Kidney epithelial cell (primary cell): ENCODE results near the gene AP3D1. TPM values are rescaled to one million over a fixed set of nuclear protein-coding genes. Genes with fewer than 3 reads are reported as not detected.

ENCODE experiments used
- DNase-seq: peaks from one replicate; pipeline ENCODE4 v3.0.0-alpha.2; 2010; ENCODE audit warnings: low read depth
- H3K27me3 ChIP-seq: 2 replicates; pipeline ENCODE4 v1.6.0; 2011; ENCODE audit warnings: low read length; ENCODE audit not compliant: control insufficient read depth, insufficient read depth
- H3K36me3 ChIP-seq: 2 replicates; pipeline ENCODE4 v1.5.1; 2011; ENCODE audit warnings: low read length; ENCODE audit not compliant: control insufficient read depth, insufficient read depth
- H3K4me3 ChIP-seq: 2 replicates; pipeline ENCODE4 v1.5.1; 2011; ENCODE audit warnings: low read depth, mild to moderate bottlenecking, control low read depth, low read length
- total RNA-seq: library from RNA; depleted of rRNA; stranded (reverse); fragments of >200 nt; gene quantifications from 2 replicates; pipeline ENCODE4 v1.2.3, GENCODE V29; 2015
- TF ChIP-seq, protein P1 (sequence below): IDR thresholded peaks from 2 replicates; pipeline ENCODE4 v1.5.1; 2011; ENCODE audit warnings: mild to moderate bottlenecking, moderate library complexity, low read length, control low read depth, inconsistent platforms; ENCODE audit not compliant: insufficient read depth, poor library complexity, severe bottlenecking

The AP3D1 gene
- total RNA-seq, 1 donor from 2014 or later = 178 TPM

DNA sequence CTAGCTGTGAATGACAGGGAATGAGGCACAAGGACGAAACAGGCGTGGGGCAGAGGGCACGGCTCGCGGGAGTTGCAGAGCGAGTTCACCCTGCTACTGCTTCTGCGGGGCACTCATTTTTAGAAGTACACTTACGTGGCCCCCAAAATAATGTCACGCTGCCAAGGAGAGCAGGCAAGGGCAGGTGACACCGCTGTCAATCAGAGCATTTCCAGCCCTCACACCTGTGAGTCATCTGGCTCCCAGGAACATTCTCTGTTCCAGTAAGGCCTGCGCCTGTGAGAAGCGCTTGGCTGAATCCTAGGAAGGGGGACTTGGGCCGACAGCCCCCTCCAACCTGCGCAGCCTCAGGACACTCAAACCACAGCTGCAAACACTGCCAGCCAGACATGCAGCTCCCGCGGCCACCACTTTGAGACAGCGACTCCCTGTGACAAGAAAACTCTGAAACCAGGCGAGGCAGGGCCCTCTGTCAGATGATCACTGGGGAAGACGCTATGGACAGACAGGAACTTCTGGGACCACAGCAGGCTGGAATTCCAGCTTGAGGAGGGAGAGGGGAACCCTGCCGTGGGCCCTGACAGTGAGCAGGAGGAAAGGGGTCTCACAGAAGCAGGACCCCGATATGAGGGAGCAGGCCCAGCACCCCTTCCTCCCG, 25.1 kb upstream of the AP3D1 start:
- no peaks in the 10 kb centered on the region for H3K36me3 ChIP-seq
- no peak overlapping the region for H3K4me3 ChIP-seq
- TF ChIP-seq, protein P1, sequence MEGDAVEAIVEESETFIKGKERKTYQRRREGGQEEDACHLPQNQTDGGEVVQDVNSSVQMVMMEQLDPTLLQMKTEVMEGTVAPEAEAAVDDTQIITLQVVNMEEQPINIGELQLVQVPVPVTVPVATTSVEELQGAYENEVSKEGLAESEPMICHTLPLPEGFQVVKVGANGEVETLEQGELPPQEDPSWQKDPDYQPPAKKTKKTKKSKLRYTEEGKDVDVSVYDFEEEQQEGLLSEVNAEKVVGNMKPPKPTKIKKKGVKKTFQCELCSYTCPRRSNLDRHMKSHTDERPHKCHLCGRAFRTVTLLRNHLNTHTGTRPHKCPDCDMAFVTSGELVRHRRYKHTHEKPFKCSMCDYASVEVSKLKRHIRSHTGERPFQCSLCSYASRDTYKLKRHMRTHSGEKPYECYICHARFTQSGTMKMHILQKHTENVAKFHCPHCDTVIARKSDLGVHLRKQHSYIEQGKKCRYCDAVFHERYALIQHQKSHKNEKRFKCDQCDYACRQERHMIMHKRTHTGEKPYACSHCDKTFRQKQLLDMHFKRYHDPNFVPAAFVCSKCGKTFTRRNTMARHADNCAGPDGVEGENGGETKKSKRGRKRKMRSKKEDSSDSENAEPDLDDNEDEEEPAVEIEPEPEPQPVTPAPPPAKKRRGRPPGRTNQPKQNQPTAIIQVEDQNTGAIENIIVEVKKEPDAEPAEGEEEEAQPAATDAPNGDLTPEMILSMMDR = no peak
- DNase-seq = no peak
- no peaks in the 10 kb centered on the region for H3K27me3 ChIP-seq

- Histone ChIP-seq H3K36me3 (no peaks in the 10 kb centered on the region), H3K27me3 (no peaks in the 10 kb centered on the region), H3K4me3 (no peak overlapping the region)
- no peak for DNase-seq
- TF ChIP-seq, protein P1 = no peak
Measured at GRCh38 chr19:2175742-2176141, 24.4 kb upstream of the AP3D1 start.

DNA sequence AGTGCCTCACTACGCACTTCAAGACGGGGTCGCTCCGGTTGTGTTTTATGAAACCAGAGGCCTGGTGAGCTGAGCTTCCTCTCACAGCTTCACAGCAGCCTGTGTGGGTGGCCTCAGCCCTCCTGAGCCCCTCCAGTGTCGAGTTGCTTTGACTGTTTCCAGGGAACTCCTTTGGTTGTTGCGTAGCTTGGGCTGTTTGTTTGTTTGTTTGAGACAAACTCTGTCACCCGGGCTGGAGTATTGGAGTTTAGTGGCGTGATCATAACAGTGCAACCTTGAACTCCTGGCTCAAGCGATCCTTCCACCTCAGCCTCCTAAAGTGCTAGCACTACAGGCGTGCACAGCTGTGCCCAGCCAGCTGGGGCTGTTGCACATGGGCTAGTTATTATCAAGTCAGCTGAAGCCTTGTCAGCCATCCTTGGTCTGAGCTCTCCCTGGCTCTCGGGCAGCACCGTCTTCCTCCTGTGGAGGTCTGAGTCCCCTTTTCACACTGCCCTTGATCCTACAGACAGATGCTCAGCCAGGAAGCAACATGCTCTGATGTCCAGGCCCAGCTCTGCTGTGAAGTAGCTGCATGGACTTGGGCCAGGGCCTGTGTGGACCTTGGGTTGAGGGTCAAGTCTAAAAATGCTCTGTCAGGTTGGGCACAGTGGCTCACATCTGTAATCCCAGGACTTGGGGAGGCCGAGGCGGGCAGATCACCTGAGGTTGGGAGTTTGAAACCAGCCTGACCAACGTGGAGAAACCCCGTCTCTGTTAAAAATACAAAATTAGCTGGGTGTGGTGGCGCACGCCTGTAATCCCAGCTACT, 22.6 kb upstream of the AP3D1 start:
- Histone ChIP-seq H3K36me3 (no peaks in the 10 kb centered on the region), H3K4me3 (no peak overlapping the region), H3K27me3 (no peaks in the 10 kb centered on the region)
- no peak for DNase-seq
- TF ChIP-seq, protein P1 = no peak

- no peaks in the 10 kb centered on the region for H3K27me3 ChIP-seq
- no peaks in the 10 kb centered on the region for H3K36me3 ChIP-seq
- TF ChIP-seq, protein P1 = no peak
- no peak for DNase-seq
- H3K4me3 ChIP-seq = no peak overlapping the region
Measured at GRCh38 chr19:2173388-2173766, 22.0 kb upstream of the AP3D1 start.

- DNase-seq = no peak
- TF ChIP-seq, protein P1 = no peak
- no peaks in the 10 kb centered on the region for H3K27me3 ChIP-seq
- no peak overlapping the region for H3K4me3 ChIP-seq
- H3K36me3 ChIP-seq = no peaks in the 10 kb centered on the region
Measured at GRCh38 chr19:2171349-2172145, 20.2 kb upstream of the AP3D1 start.
